Liver (tissue), 3 donors: ENCODE results near the gene CHD3.

ENCODE experiments used
- ATF3 ChIP-seq: IDR thresholded peaks from 2 replicates; pipeline ENCODE4 v1.6.1; 2016; ENCODE audit warnings: antibody characterized with exemption
- CTCF ChIP-seq: fragments of 150-350 bp; IDR thresholded peaks from 2 replicates; pipeline ENCODE4 v1.5.1; 2017; ENCODE audit warnings: improper control_type of control experiment, low read depth, low read length; ENCODE audit not compliant: missing input control
- JUND ChIP-seq, 2 donors: IDR thresholded peaks; 2 replicates each; pipeline ENCODE4 v1.6.1; 2016; ENCODE audit warnings: antibody characterized with exemption in 2 of 2
- MAX ChIP-seq: IDR thresholded peaks from 2 replicates; pipeline ENCODE4 v1.6.1; 2016; ENCODE audit warnings: antibody characterized with exemption
- REST ChIP-seq: IDR thresholded peaks from 2 replicates; pipeline ENCODE4 v1.6.1; 2016; ENCODE audit warnings: antibody characterized with exemption, mild to moderate bottlenecking
- SP1 ChIP-seq: IDR thresholded peaks from 2 replicates; pipeline ENCODE4 v1.6.1; 2018; ENCODE audit warnings: antibody characterized with exemption, mild to moderate bottlenecking
- TAF1 ChIP-seq: conservative IDR thresholded peaks from 2 replicates; pipeline ENCODE4 v1.6.1; 2016; ENCODE audit warnings: antibody characterized with exemption, mild to moderate bottlenecking
- YY1 ChIP-seq: IDR thresholded peaks from 2 replicates; pipeline ENCODE4 v1.6.1; 2016; ENCODE audit warnings: antibody characterized with exemption, mild to moderate bottlenecking
- donor health status: healthy.
- donor health status: healthy.

- no peak for TF ChIP-seq CTCF
- no peak for TF ChIP-seq JUND (IDR thresholded peaks at IDR 0.05)
- TF ChIP-seq REST = no peak
- TF ChIP-seq SP1 = no peak
- TF ChIP-seq MAX = no peak
- TF ChIP-seq YY1 = no peak
- no peak for TF ChIP-seq TAF1
- no peak for TF ChIP-seq ATF3
These were observed 54.7 kb downstream of the CHD3 start for GRCh38 chr17:7943291-7943690.
